ENCODE data around the gene DUSP8.

DUSP8 gene

DNA sequence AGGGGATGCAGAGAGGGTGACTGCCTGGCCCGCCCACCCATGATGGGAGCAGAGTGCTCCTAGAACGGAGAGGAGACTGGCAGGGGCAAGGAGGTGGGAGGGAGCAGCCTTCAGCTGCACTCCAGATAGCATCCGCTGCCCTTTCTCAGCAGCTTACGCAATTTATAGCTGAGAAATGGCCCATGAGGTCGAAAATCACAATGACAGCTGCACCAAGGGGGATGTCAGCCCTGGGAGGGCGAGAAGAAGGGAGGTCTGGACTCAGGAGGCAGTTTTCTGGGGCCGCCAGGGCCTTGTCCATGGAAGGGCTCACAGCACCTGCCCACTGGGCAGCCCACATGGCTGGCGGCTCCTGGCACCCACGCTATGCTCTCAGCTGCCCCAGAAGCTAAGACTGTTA is 67.9 kb downstream of the DUSP8 start:
- Histone ChIP-seq H3K79me2 (ENCODE audit: insufficient read depth, low read length) (no peaks in the 10 kb centered on the region), H2AFZ (ENCODE audit: low read length) (no peak overlapping the region), H4K20me1 (ENCODE audit: insufficient read depth, low read length) (no peaks in the 10 kb centered on the region), H3K4me2 (ENCODE audit: low read length) (no peak overlapping the region), H3K27me3 (ENCODE audit: insufficient read depth, low read length) (no peaks in the 10 kb centered on the region), H3K4me3 (ENCODE audit: low read depth, low read length, poor library complexity, severe bottlenecking) (no peak overlapping the region), H3K36me3 (ENCODE audit: insufficient read depth, low read length) (no peaks in the 10 kb centered on the region), H3K9me3 (ENCODE audit: low read length) (no peaks in the 10 kb centered on the region), H3K9ac (ENCODE audit: low read length) (no peak overlapping the region), H3K27ac (ENCODE audit: low read depth, low read length, poor library complexity, severe bottlenecking) (no peak overlapping the region), H3F3A (ENCODE audit: insufficient read depth, low read length) (no peaks in the 10 kb centered on the region), H3K4me1 (ENCODE audit: insufficient read depth, low read length, severe bottlenecking) (no peaks in the 10 kb centered on the region), H3K9me2 (ENCODE audit: low read depth, low read length) (no peaks in the 10 kb centered on the region)
- no peak for TF ChIP-seq EZH2 (IDR thresholded peaks at IDR 0.05; ENCODE audit: borderline replicate concordance, low read length)
- TF ChIP-seq, protein P1, sequence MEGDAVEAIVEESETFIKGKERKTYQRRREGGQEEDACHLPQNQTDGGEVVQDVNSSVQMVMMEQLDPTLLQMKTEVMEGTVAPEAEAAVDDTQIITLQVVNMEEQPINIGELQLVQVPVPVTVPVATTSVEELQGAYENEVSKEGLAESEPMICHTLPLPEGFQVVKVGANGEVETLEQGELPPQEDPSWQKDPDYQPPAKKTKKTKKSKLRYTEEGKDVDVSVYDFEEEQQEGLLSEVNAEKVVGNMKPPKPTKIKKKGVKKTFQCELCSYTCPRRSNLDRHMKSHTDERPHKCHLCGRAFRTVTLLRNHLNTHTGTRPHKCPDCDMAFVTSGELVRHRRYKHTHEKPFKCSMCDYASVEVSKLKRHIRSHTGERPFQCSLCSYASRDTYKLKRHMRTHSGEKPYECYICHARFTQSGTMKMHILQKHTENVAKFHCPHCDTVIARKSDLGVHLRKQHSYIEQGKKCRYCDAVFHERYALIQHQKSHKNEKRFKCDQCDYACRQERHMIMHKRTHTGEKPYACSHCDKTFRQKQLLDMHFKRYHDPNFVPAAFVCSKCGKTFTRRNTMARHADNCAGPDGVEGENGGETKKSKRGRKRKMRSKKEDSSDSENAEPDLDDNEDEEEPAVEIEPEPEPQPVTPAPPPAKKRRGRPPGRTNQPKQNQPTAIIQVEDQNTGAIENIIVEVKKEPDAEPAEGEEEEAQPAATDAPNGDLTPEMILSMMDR (IDR thresholded peaks at IDR 0.05; ENCODE audit: low read length): no peak

All from OCI-LY1 (cell line).